Keratinocyte (primary cell): ENCODE data around the gene RNASEH2B. TPM values are rescaled to one million over a fixed set of nuclear protein-coding genes. Genes with fewer than 3 reads are reported as not detected.

ENCODE experiments used
- DNase-seq: peaks from one replicate; pipeline ENCODE4 v3.0.0-alpha.2; 2011; ENCODE audit warnings: low read depth, missing footprints, low spot score
- FAIRE-seq: peaks from 2 replicates; lab custom pipeline; 2011; peaks lifted over from hg19 to GRCh38; lab: Jason Lieb, UNC
- H2AFZ ChIP-seq: 2 replicates; pipeline ENCODE4 v1.6.0; 2012; ENCODE audit warnings: low read length, control low read depth, inconsistent platforms; ENCODE audit not compliant: control insufficient read depth
- H3K27ac ChIP-seq: 2 replicates; pipeline ENCODE4 v1.5.1; 2011; ENCODE audit warnings: low read length; ENCODE audit not compliant: control insufficient read depth, insufficient read depth
- H3K27me3 ChIP-seq: 3 replicates; pipeline ENCODE4 v1.6.0; 2011; ENCODE audit warnings: low read length; ENCODE audit not compliant: control insufficient read depth, insufficient read depth; ENCODE audit errors: extremely low read depth
- H3K36me3 ChIP-seq, 2 experiments: 2 replicates in 1 of 2; 3 replicates in 1 of 2; pipeline ENCODE4 v1.5.1; 2011; ENCODE audit warnings: low read length in 2 of 2, mild to moderate bottlenecking in 1 of 2; ENCODE audit not compliant: control insufficient read depth in 2 of 2, insufficient read depth in 2 of 2; ENCODE audit errors: extremely low read depth in 1 of 2
- H3K4me1 ChIP-seq: 3 replicates; pipeline ENCODE4 v1.5.1; 2011; ENCODE audit warnings: low read length; ENCODE audit not compliant: control insufficient read depth, insufficient read depth; ENCODE audit errors: extremely low read depth
- H3K4me2 ChIP-seq: 3 replicates; pipeline ENCODE4 v1.6.0; 2011; ENCODE audit warnings: low read depth, low read length; ENCODE audit not compliant: control insufficient read depth, insufficient read depth; ENCODE audit errors: extremely low read depth
- H3K4me3 ChIP-seq, 3 experiments: fragments of 200-600 bp in 1 of 3; sonication (generic) in 1 of 3; 2 replicates in 2 of 3; 3 replicates in 1 of 3; pipeline ENCODE4 v1.5.1; 2011 to 2016; ENCODE audit warnings: low read length in 3 of 3, mild to moderate bottlenecking in 3 of 3, control low read depth in 2 of 3, inconsistent platforms in 1 of 3, low read depth in 1 of 3, mixed read lengths in 1 of 3, mixed run types in 1 of 3, moderate library complexity in 1 of 3; ENCODE audit not compliant: control insufficient read depth in 2 of 3, insufficient read depth in 2 of 3; ENCODE audit errors: extremely low read depth in 1 of 3
- H3K79me2 ChIP-seq: 2 replicates; pipeline ENCODE4 v1.6.0; 2012; ENCODE audit warnings: low read length; ENCODE audit not compliant: control insufficient read depth, insufficient read depth
- H3K9ac ChIP-seq: 3 replicates; pipeline ENCODE4 v1.6.0; 2011; ENCODE audit warnings: low read length; ENCODE audit not compliant: control insufficient read depth, insufficient read depth; ENCODE audit errors: extremely low read depth
- H3K9me1 ChIP-seq: 3 replicates; pipeline ENCODE4 v1.6.0; 2011; ENCODE audit warnings: low read length; ENCODE audit not compliant: control insufficient read depth, insufficient read depth; ENCODE audit errors: extremely low read depth
- H3K9me3 ChIP-seq: 2 replicates; pipeline ENCODE4 v1.5.1; 2012; ENCODE audit warnings: low read depth, low read length; ENCODE audit not compliant: control insufficient read depth
- H4K20me1 ChIP-seq: 3 replicates; pipeline ENCODE4 v1.6.0; 2011; ENCODE audit warnings: low read length; ENCODE audit not compliant: control insufficient read depth, insufficient read depth; ENCODE audit errors: extremely low read depth
- CTCF ChIP-seq, 3 experiments: IDR thresholded peaks in 1 of 3; conservative IDR thresholded peaks in 1 of 3; optimal IDR thresholded peaks in 1 of 3; 2 replicates in 2 of 3; 3 replicates in 1 of 3; pipeline versions ENCODE3 to v1.5.1; 2011; ENCODE audit warnings: low read length in 3 of 3, mild to moderate bottlenecking in 3 of 3, moderate library complexity in 2 of 3, control low read depth in 1 of 3, inconsistent platforms in 1 of 3; ENCODE audit not compliant: insufficient read depth in 2 of 3; ENCODE audit errors: extremely low read depth in 1 of 3
- EZH2 ChIP-seq: IDR thresholded peaks from one replicate; pipeline ENCODE4 v1.6.1; 2012; ENCODE audit warnings: inconsistent platforms, mild to moderate bottlenecking, low read length, moderate library complexity
- dilution Hi-C: fragments of 300-500 bp; cut with MboI; formaldehyde crosslinking; loops from one replicate; pipeline ENCODE4 v1.7.0; 2020; ENCODE audit warnings: low sequenced_read_pairs; ENCODE audit not compliant: extremely low pct_ligation_motif_present
- polyA plus RNA-seq, 5 experiments: library from polyadenylated mRNA; depleted of rRNA in 3 of 5; stranded (reverse) in 3 of 5; stranded (forward) in 1 of 5; unstranded in 1 of 5; fragments of >200 nt; gene quantifications; 1 replicate in 1 of 5; 2 replicates in 3 of 5; 3 replicates in 1 of 5; pipeline versions ENCODE4 v1.2.1 to v1.2.3, GENCODE V29; 2011 to 2012; ENCODE audit warnings: missing spikeins in 2 of 5, low read depth in 1 of 5, low replicate concordance in 1 of 5

RNASEH2B gene
- polyA plus RNA-seq, 1 donor (not counting 4 experiments of a cell fraction or from before 2014, with no cell fraction given): 26.1 TPM

- H3K27ac ChIP-seq: no peak overlapping the region
- dilution Hi-C loops: no loop called here
- no peak overlapping the region for H3K4me2 ChIP-seq
- no peaks in the 10 kb centered on the region for H3K79me2 ChIP-seq
- no peak overlapping the region for H3K9ac ChIP-seq
- no peaks in the 10 kb centered on the region for H3K36me3 ChIP-seq
- FAIRE-seq (no peak), DNase-seq (no peak)
- no peaks in the 10 kb centered on the region for H3K9me1 ChIP-seq
- H3K27me3 ChIP-seq: peaks cover 4% of the 10 kb centered on the region
- H3K9me3 ChIP-seq: no peaks in the 10 kb centered on the region
- peaks cover 10% of the 10 kb centered on the region for H3K4me1 ChIP-seq
- H2AFZ ChIP-seq: no peak overlapping the region
- H4K20me1 ChIP-seq: no peaks in the 10 kb centered on the region
- H3K4me3 ChIP-seq: no peak overlapping the region
- TF ChIP-seq EZH2 (no peak), CTCF (optimal IDR thresholded peaks at IDR 0.05 in 1 of 3, IDR thresholded peaks at IDR 0.05 in 1 of 3, conservative IDR thresholded peaks at IDR 0.05 in 1 of 3; ENCODE audit: extremely low read depth in 1 of 3, insufficient read depth in 2 of 3, low read length in 3 of 3) (no peak)
Observed at GRCh38 chr13:50993934-50994333, 84.3 kb downstream of the RNASEH2B start.

GRCh38 chr13:50994651-50995050, 85.1 kb downstream of the RNASEH2B start:
- no peaks in the 10 kb centered on the region for H3K36me3 ChIP-seq
- no peak overlapping the region for H3K4me3 ChIP-seq

More at GRCh38 chr13:50994651-50995050, 85.1 kb downstream of the RNASEH2B start:
- peaks cover 11% of the 10 kb centered on the region for H3K4me1 ChIP-seq
- H3K79me2 ChIP-seq: no peaks in the 10 kb centered on the region
- H2AFZ ChIP-seq: no peak overlapping the region
- dilution Hi-C loops: no loop called here
- H4K20me1 ChIP-seq: no peaks in the 10 kb centered on the region
- FAIRE-seq (no peak), DNase-seq (no peak)
- H3K9me1 ChIP-seq: no peaks in the 10 kb centered on the region
- no peak overlapping the region for H3K9ac ChIP-seq
- H3K9me3 ChIP-seq: no peaks in the 10 kb centered on the region
- H3K27me3 ChIP-seq: peaks cover 4% of the 10 kb centered on the region
- no peak overlapping the region for H3K27ac ChIP-seq
- TF ChIP-seq CTCF (optimal IDR thresholded peaks at IDR 0.05 in 1 of 3, IDR thresholded peaks at IDR 0.05 in 1 of 3, conservative IDR thresholded peaks at IDR 0.05 in 1 of 3; ENCODE audit: extremely low read depth in 1 of 3, insufficient read depth in 2 of 3, low read length in 3 of 3): no peak
- no peak for TF ChIP-seq EZH2
- H3K4me2 ChIP-seq: no peak overlapping the region
